CD4-positive, alpha-beta T cell (primary cell): ENCODE data around the gene RAB33B. TPM values are rescaled to one million over a fixed set of nuclear protein-coding genes. Genes with fewer than 3 reads are reported as not detected.

Experiments
- ATAC-seq: fragments of 200-7000 bp; cut with Tn5 transposase; one replicate; pipeline ENCODE4 v1.10.0; 2022; ENCODE audit warnings: mild to moderate bottlenecking; ENCODE audit not compliant: poor library complexity
- CTCF ChIA-PET: fragments of 350-600 bp; sonication (Branson Sonifier 250); formaldehyde crosslinking; loops from one replicate; lab custom pipeline; 2021; ENCODE audit warnings: antibody characterized with exemption, inconsistent platforms; lab: Charles Lee
- POLR2A ChIA-PET: fragments of 350-600 bp; sonication (Branson Sonifier 250); formaldehyde crosslinking; loops from one replicate; lab custom pipeline; 2021; ENCODE audit warnings: antibody characterized with exemption, inconsistent platforms; lab: Charles Lee
- DNase-seq, 14 experiments: peaks; one replicate each; pipeline ENCODE4 v3.0.0-alpha.2; 2013 to 2020; ENCODE audit warnings: mixed read lengths in 2 of 14
- H3K27ac ChIP-seq, 2 donors: one replicate each; pipeline versions ENCODE4 v1.5.1 to v1.7.0; 2013; ENCODE audit warnings: low read length in 2 of 2, low read depth in 1 of 2, mild to moderate bottlenecking in 1 of 2
- H3K27me3 ChIP-seq, 2 experiments: 1 replicate in 1 of 2; 2 replicates in 1 of 2; pipeline versions ENCODE4 v1.6.1 to v1.7.0; 2013; ENCODE audit warnings: low read length in 2 of 2, control low read depth in 1 of 2, mild to moderate bottlenecking in 1 of 2, moderate library complexity in 1 of 2; ENCODE audit not compliant: insufficient read depth in 2 of 2, control insufficient read depth in 1 of 2
- H3K36me3 ChIP-seq: one replicate; pipeline ENCODE4 v1.6.1; 2013; ENCODE audit warnings: low read length, control low read depth; ENCODE audit not compliant: insufficient read depth
- H3K4me1 ChIP-seq: one replicate; pipeline ENCODE4 v1.6.1; 2013; ENCODE audit warnings: low read length, control low read depth; ENCODE audit not compliant: insufficient read depth
- H3K4me3 ChIP-seq: one replicate; pipeline ENCODE4 v1.5.1; 2013; ENCODE audit warnings: mild to moderate bottlenecking, low read length, moderate library complexity
- H3K9me3 ChIP-seq, 2 experiments: 1 replicate in 1 of 2; 2 replicates in 1 of 2; pipeline versions ENCODE4 v1.6.1 to v1.7.0; 2013; ENCODE audit warnings: low read length in 2 of 2, mild to moderate bottlenecking in 2 of 2, control low read depth in 1 of 2, moderate library complexity in 1 of 2; ENCODE audit not compliant: control insufficient read depth in 1 of 2, insufficient read depth in 1 of 2
- H3K27ac Mint-ChIP-seq: one replicate; pipeline ENCODE4 v1.8.0; 2020; ENCODE audit warnings: mixed read lengths
- H3K27me3 Mint-ChIP-seq: one replicate; pipeline ENCODE4 v1.8.0; 2021; ENCODE audit warnings: mixed read lengths
- H3K36me3 Mint-ChIP-seq: one replicate; pipeline ENCODE4 v1.8.0; 2021; ENCODE audit warnings: low read depth, mixed read lengths
- H3K4me1 Mint-ChIP-seq: one replicate; pipeline ENCODE4 v1.8.0; 2021; ENCODE audit warnings: low read depth, mixed read lengths
- H3K4me3 Mint-ChIP-seq: one replicate; pipeline ENCODE4 v1.8.0; 2020; ENCODE audit warnings: mild to moderate bottlenecking, mixed read lengths
- H3K9me3 Mint-ChIP-seq: one replicate; pipeline ENCODE4 v1.8.0; 2020; ENCODE audit warnings: mixed read lengths
- CTCF ChIP-seq: fragments of 200-600 bp; IDR thresholded peaks from one replicate; pipeline ENCODE4 v1.8.0; 2022; ENCODE audit warnings: antibody characterized with exemption, mild to moderate bottlenecking
- intact Hi-C, 2 experiments: fragments of 100-400 bp; cut with DNase I in 1 of 2; cut with micrococcal nuclease in 1 of 2; formaldehyde crosslinking; loops; one replicate each; pipeline versions ENCODE4 v1.15.1 to v1.9.0; 2023 to 2025; cut with DNase I, micrococcal nuclease
- total RNA-seq, 174 experiments: library from RNA in 2 of 174; stranded (reverse) in 2 of 174; gene quantifications; one replicate each; pipeline ENCODE4 v1.2.3 and lab custom pipeline; 2021 to 2026

RAB33B gene
- total RNA-seq, 2 experiments from 2014 or later, result 23.3 to 23.6 TPM

GRCh38 chr4:139523076-139523475 lies 69.2 kb downstream of the RAB33B start:
- ATAC-seq (no peak), DNase-seq (no peak)
- Histone ChIP-seq H3K9me3 (no peaks in the 10 kb centered on the region), H3K4me1 (peaks cover 18% of the 10 kb centered on the region), H3K4me3 (no peak overlapping the region), H3K27me3 (no peaks in the 10 kb centered on the region), H3K27ac (no peak overlapping the region), H3K36me3 (peaks cover 48% of the 10 kb centered on the region)
- no peaks in the 10 kb centered on the region for H3K9me3 Mint-ChIP-seq
- ChIA-PET CTCF (interaction anchor here (1.5 kb wide), 1 partner anchor 137 kb away, joined by 3 read pairs; no protein-coding TSS in a partner anchor), POLR2A (no interaction called here)
- intact Hi-C loops, result no loop called here
- H3K36me3 Mint-ChIP-seq, result peaks cover 62% of the 10 kb centered on the region
- no peak overlapping the region for H3K27ac Mint-ChIP-seq
- H3K4me3 Mint-ChIP-seq, result no peak overlapping the region
- H3K27me3 Mint-ChIP-seq, result no peaks in the 10 kb centered on the region
- no peak for TF ChIP-seq CTCF
- H3K4me1 Mint-ChIP-seq, result peaks cover 5% of the 10 kb centered on the region

- ChIA-PET POLR2A (no interaction called here), CTCF (no interaction called here)
- no peak for TF ChIP-seq CTCF
- Histone ChIP-seq H3K36me3 (peaks cover 46% of the 10 kb centered on the region), H3K27me3 (no peaks in the 10 kb centered on the region), H3K4me3 (no peak overlapping the region), H3K9me3 (no peaks in the 10 kb centered on the region), H3K27ac (no peak overlapping the region), H3K4me1 (peaks cover 22% of the 10 kb centered on the region)
- H3K9me3 Mint-ChIP-seq, result no peaks in the 10 kb centered on the region
- no peaks in the 10 kb centered on the region for H3K27me3 Mint-ChIP-seq
- H3K27ac Mint-ChIP-seq, result no peak overlapping the region
- no peak overlapping the region for H3K4me3 Mint-ChIP-seq
- no peak for DNase-seq
- intact Hi-C loops, result no loop called here
- no peak for ATAC-seq
- H3K36me3 Mint-ChIP-seq, result peaks cover 62% of the 10 kb centered on the region
- H3K4me1 Mint-ChIP-seq, result peaks cover 5% of the 10 kb centered on the region
Measured at GRCh38 chr4:139524062-139524631, 70.2 kb downstream of the RAB33B start.

GRCh38 chr4:139525414-139525813 lies 71.5 kb downstream of the RAB33B start:
- Histone ChIP-seq H3K36me3 (peaks cover 38% of the 10 kb centered on the region), H3K9me3 (no peaks in the 10 kb centered on the region), H3K27ac (no peak overlapping the region), H3K4me1 (peaks cover 22% of the 10 kb centered on the region), H3K4me3 (no peak overlapping the region), H3K27me3 (no peaks in the 10 kb centered on the region)
- ChIA-PET CTCF (no interaction called here), POLR2A (interaction anchor here (1.0 kb wide), 1 partner anchor 72 kb away, joined by 3 read pairs; no protein-coding TSS in a partner anchor)
- Mint-ChIP-seq H3K4me1 (peaks cover 5% of the 10 kb centered on the region), H3K27ac (no peak overlapping the region), H3K36me3 (peaks cover 52% of the 10 kb centered on the region), H3K4me3 (no peak overlapping the region), H3K27me3 (no peaks in the 10 kb centered on the region), H3K9me3 (no peaks in the 10 kb centered on the region)
- ATAC-seq, result no peak
- intact Hi-C loops, result loop anchor here (5.0 kb wide), 2 partner anchors 37 to 298 kb away; no protein-coding TSS in a partner anchor
- DNase-seq, result peak in 2 of 14 experiments; percentile 9 to 36
- no peak for TF ChIP-seq CTCF

Other genes with a start within 250 kb of the RAB33B start
- gene MGARP, start 173.9 kb upstream of the RAB33B start, total RNA-seq, result not detected
- gene NAA15, start 152.6 kb upstream of the RAB33B start, total RNA-seq, result 10 to 100 TPM; 54.2 to 57.1 TPM
- gene NDUFC1, start 151.6 kb upstream of the RAB33B start, total RNA-seq, result 10 to 100 TPM; 23.3 to 26.4 TPM
- gene SETD7, start 102.1 kb downstream of the RAB33B start, total RNA-seq, result 10 to 100 TPM; 23.1 to 23.5 TPM
- 1 to 10 TPM in 1 of 2 experiments, under 1 TPM in 1; 0.70 to 3.0 TPM for gene MGST2, start 211.7 kb downstream of the RAB33B start, total RNA-seq